IPS-18c (cell line): ENCODE measurements around the gene PDGFC.

Experiments
- H3K4me3 ChIP-seq: 2 replicates; pipeline ENCODE4 v1.7.0; 2013; ENCODE audit warnings: low read depth, mild to moderate bottlenecking, low read length, moderate library complexity; ENCODE audit not compliant: insufficient read depth
- H3K9me3 ChIP-seq: one replicate; pipeline ENCODE4 v1.6.1; 2013; ENCODE audit warnings: mild to moderate bottlenecking, low read length, moderate library complexity; ENCODE audit not compliant: control insufficient read depth, insufficient read depth

Gene PDGFC

DNA sequence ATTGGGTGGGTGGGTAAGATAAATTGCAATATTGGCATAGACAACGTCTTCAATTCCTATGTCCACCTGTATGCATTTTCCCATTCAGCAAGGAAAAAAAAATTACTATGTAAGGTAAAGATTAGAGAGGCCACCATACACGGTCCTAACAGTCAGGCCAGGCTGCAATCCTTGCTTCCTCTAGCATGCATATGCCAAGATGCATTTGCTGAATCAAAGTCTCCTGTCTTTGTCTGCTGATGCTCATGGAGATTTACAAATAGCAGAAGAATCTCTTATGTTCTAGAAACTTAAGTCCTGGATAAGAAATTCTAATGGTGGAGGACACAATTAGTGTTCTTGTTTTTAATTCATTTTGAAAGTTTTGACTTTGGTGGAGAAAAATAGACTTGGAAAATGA is 206.8 kb downstream of the PDGFC start:
- H3K4me3 ChIP-seq: no peak overlapping the region
- no peaks in the 10 kb centered on the region for H3K9me3 ChIP-seq

- H3K9me3 ChIP-seq: no peaks in the 10 kb centered on the region
- H3K4me3 ChIP-seq: no peak overlapping the region
These were observed 207.5 kb downstream of the PDGFC start for GRCh38 chr4:156764145-156764544.

DNA sequence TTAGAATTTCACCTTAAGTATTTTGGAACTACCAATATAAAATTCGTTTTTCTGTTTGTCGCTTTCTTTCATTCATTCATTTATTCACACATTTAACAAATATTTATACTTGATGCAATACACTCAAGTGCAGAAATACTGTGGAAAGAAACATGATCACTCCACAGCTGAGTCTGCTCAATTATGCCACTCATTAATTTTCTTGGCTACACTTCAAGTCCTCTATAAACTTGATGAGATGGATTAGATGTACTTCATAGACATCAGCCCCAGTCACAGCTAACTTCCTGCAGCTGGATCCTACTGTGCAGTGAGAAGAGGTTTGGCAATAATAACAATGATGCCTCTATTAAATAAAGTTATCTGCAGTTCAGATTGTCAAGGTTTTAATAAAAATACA is 208.1 kb downstream of the PDGFC start:
- Histone ChIP-seq H3K4me3 (no peak overlapping the region), H3K9me3 (no peaks in the 10 kb centered on the region)

DNA sequence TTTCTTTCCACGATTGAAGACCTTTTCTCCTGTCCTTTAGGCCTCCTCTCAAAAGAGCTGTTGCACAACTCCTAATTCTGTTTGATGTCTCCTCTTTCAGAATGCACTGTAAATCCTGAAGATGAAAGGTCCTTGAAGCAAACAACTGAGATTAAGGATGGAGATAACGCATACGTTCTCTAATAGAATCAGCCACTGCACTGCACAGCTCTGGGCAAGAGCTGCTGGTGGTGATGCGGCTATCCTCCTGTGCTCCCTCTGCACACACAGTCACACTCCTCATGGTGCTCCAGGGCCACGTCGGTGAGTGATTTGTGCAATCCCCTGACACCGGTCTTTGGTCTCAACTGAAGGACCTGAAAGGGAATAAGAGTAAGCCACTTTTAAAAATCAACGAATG is 208.7 kb downstream of the PDGFC start:
- no peaks in the 10 kb centered on the region for H3K9me3 ChIP-seq
- H3K4me3 ChIP-seq: no peak overlapping the region

DNA sequence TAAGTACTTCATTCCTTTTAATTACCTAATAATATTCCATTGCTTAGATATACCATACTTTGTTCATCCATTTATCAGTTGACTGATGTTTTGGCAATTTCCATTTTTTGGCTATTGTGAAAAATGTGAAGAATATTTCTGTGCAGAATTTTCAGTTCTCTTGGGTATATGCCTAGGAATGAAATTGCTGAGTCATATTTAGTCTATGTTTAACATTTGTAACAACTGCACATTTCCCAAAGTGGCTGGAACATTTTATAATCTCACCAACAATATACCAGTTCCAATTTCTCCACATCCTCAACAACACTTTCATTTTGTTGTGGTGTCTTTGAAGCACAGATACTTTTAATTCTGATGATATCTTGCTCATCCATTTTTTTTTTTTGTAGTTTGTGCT is 215.5 kb downstream of the PDGFC start:
- Histone ChIP-seq H3K4me3 (no peak overlapping the region), H3K9me3 (no peaks in the 10 kb centered on the region)

DNA sequence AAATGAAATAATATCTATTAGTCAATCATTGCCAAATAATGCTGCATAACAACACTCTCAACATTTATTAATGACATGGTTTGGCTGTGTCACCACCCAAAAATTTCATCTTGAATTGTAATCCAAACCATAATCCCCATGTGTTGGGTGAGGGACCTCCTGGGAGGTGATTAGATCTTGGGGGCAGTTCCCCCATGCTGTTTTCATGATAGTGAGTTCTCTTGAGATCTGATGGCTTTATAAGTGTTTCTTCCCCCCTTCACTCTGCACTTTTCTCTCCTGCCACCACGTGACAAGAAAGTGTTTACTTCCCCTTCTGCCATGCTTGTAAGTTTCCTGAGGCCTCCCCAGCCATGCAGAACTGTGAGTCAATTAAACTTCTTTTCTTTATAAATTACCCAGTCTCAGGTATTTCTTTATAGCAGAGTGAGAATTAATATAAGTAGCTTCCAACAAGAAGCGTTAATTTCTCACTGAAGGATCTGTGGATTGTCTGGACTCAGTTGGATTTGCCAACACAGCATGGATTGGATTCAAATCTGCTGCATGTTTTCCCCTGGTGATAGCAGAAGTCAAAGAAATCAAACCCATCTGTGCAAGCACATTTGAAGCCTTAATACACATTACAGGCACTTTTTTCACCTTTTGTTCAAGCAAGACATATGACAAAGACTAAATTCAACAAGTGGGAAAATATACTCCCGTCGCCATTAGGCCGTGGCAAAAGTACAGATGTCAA is 216.6 kb downstream of the PDGFC start:
- Histone ChIP-seq H3K4me3 (no peak overlapping the region), H3K9me3 (no peaks in the 10 kb centered on the region)

DNA sequence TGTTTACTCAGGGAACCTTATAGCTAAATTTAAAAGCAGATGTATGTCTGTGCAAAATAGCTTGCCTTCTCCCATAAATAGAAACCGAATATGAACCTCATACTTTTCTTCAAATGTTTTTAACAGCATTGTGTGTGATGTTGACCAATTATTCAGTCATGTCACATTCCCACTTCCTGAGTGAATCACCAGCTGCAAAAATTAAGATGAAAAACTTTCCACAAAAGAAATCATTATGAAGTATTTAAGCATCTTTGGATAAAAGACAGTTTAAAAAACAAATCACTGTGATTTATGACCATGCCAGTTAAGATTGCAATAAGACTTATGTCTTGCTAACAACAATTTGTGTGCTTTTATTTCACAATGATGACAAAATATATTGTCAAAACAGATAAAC is 220.1 kb downstream of the PDGFC start:
- Histone ChIP-seq H3K4me3 (no peak overlapping the region), H3K9me3 (no peaks in the 10 kb centered on the region)

- Histone ChIP-seq H3K4me3 (no peak overlapping the region), H3K9me3 (no peaks in the 10 kb centered on the region)
These were observed 221.9 kb downstream of the PDGFC start for GRCh38 chr4:156749426-156750403.

- Histone ChIP-seq H3K9me3 (no peaks in the 10 kb centered on the region), H3K4me3 (no peak overlapping the region)
These were observed 225.5 kb downstream of the PDGFC start for GRCh38 chr4:156746111-156746510.

DNA sequence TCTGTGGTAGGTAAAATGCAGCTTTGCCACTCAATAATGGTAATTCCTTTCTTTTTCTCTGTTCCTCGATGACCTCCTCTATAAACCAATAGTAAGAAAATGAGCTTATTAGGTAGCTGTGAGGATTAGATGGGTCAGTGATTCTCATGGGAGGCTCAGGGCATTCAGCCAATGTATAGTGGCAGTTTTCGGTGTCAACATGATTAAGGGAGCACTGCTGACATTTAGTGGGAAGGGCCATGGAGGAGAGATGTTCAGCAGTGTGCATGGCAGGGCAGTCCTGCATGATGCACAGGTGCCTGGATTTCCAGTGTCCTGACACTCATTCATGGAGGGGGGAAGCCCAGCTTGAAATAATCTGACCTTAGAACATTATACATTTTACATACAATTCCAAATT is 232.8 kb downstream of the PDGFC start:
- Histone ChIP-seq H3K4me3 (no peak overlapping the region), H3K9me3 (peaks cover 2% of the 10 kb centered on the region)

- Histone ChIP-seq H3K9me3 (peaks cover 2% of the 10 kb centered on the region), H3K4me3 (no peak overlapping the region)
These were observed 236.4 kb downstream of the PDGFC start for GRCh38 chr4:156734965-156735895.

GRCh38 chr4:156733582-156733981 is 238.0 kb downstream of the PDGFC start:
- Histone ChIP-seq H3K4me3 (no peak overlapping the region), H3K9me3 (peaks cover 2% of the 10 kb centered on the region)

- H3K9me3 ChIP-seq: no peaks in the 10 kb centered on the region
- H3K4me3 ChIP-seq: no peak overlapping the region
These were observed 239.0 kb downstream of the PDGFC start for GRCh38 chr4:156732634-156733033.

DNA sequence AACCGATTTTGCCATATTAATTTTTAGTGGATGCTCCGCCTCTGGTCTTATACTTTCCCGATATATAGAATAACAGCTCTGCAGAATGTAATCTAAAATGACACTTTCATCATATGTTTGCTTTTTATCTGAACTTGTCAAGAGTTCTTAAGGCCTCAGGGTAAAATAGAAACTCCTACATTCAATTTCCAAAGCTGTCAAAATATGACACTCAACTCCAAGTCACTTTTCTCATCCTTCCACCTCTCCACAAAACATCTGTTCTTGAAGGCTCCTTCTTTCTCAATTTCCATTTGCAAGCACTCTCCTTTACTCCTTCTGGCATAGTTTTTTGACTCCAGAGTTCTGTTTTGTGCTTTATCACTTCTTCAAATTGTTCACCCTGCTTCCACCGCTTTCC is 242.2 kb downstream of the PDGFC start:
- H3K4me3 ChIP-seq: no peak overlapping the region
- no peaks in the 10 kb centered on the region for H3K9me3 ChIP-seq

- no peak overlapping the region for H3K4me3 ChIP-seq
- H3K9me3 ChIP-seq: peaks cover 3% of the 10 kb centered on the region
These were observed 246.3 kb downstream of the PDGFC start for GRCh38 chr4:156725257-156725656.

DNA sequence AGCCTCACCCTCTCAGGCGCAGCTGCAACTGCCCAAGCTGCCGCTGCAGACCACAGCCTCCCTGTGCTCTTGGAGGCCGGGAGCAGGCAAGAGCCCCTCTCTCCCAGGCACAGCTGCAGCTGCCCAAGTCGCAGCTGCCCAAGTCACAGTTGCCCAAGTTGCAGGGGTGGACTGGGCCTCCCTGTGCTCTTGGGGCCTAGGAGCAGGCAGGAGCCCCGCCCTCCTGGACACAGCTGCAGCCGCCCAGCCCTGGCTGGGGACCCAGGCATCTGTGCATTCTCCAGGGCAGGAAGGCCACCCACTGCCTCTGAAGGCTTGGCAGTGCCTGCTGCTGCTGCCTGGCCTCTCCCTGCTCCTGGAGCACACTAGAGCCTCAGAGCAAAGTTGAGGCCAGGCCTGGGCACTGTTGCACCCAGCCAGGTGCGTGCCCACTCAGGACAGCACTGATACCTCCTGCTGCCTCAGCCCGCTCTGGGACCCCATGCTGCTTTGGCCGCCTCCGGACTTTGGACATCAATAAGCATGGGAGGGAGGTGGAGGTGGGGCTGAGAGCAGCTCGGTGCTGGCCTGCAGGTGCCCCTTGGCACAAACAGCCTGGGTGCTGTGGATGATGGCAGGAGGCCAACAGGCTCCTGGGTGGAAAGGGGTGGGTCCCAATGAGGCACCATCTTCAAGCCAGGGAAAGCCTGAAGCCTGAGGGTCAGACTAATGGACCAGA is 247.5 kb downstream of the PDGFC start:
- Histone ChIP-seq H3K9me3 (peaks cover 3% of the 10 kb centered on the region), H3K4me3 (no peak overlapping the region; the same call in 1 of the 2 replicates)

- Histone ChIP-seq H3K4me3 (no peak overlapping the region), H3K9me3 (peaks cover 3% of the 10 kb centered on the region)
These were observed 253.4 kb downstream of the PDGFC start for GRCh38 chr4:156718226-156718625.
